Suprapubic skin (tissue), 4 donors: ENCODE data around the gene ATP23. TPM values are rescaled to one million over a fixed set of nuclear protein-coding genes. Genes with fewer than 3 reads are reported as not detected.

Source experiments
- DNase-seq, 2 donors: peaks; one replicate each; pipeline ENCODE4 v3.0.0-alpha.2; 2019; ENCODE audit warnings: low spot score in 2 of 2
- H3K27ac ChIP-seq: fragments of 200-600 bp; sonication (generic); one replicate; pipeline ENCODE4 v1.5.1; 2019
- H3K27me3 ChIP-seq: fragments of 200-600 bp; sonication (generic); one replicate; pipeline ENCODE4 v1.5.1; 2019
- H3K36me3 ChIP-seq: fragments of 200-600 bp; sonication (generic); one replicate; pipeline ENCODE4 v1.5.1; 2019
- H3K4me1 ChIP-seq: fragments of 200-600 bp; sonication (generic); one replicate; pipeline ENCODE4 v1.5.1; 2019
- H3K4me3 ChIP-seq: fragments of 200-600 bp; sonication (generic); one replicate; pipeline ENCODE4 v1.5.1; 2019; ENCODE audit warnings: mild to moderate bottlenecking
- H3K9me3 ChIP-seq: fragments of 200-600 bp; sonication (generic); one replicate; pipeline ENCODE4 v1.5.1; 2019
- EP300 ChIP-seq: sonication (generic); formaldehyde crosslinking; IDR thresholded peaks from one replicate; pipeline ENCODE4 v1.6.1; 2017; ENCODE audit warnings: antibody characterized with exemption
- POLR2A ChIP-seq, 2 donors: fragments of 450-650 bp; IDR thresholded peaks; one replicate each; pipeline ENCODE4 v1.6.1; 2017; ENCODE audit warnings: antibody characterized with exemption in 2 of 2, mild to moderate bottlenecking in 2 of 2, moderate library complexity in 2 of 2
- POLR2AphosphoS5 ChIP-seq, 3 donors: sonication (generic); formaldehyde crosslinking; IDR thresholded peaks; one replicate each; pipeline ENCODE4 v1.6.1; 2017; ENCODE audit warnings: antibody characterized with exemption in 3 of 3
- WGBS: methylation state at CpG from one replicate; pipeline ENCODE4 v1.1.5; 2018; 5-methylcytosine and 5-hydroxymethylcytosine counted together
- total RNA-seq, 4 donors: library from RNA; depleted of rRNA; stranded (reverse); fragments of >200 nt; gene quantifications; one replicate each; pipeline ENCODE4 v1.1.0, GENCODE V29; 2016
- TF ChIP-seq, protein P1 (sequence below), 2 donors: fragments of 200-600 bp in 1 of 2; fragments of 450-650 bp in 1 of 2; sonication (generic) in 1 of 2; IDR thresholded peaks; one replicate each; pipeline ENCODE4 v1.5.1; 2016 to 2019; ENCODE audit warnings: antibody characterized with exemption in 2 of 2, mild to moderate bottlenecking in 1 of 2, moderate library complexity in 1 of 2

The ATP23 gene
- total RNA-seq, 4 donors from 2014 or later, result 4.4 to 12.0 (median 7.5) TPM

DNA sequence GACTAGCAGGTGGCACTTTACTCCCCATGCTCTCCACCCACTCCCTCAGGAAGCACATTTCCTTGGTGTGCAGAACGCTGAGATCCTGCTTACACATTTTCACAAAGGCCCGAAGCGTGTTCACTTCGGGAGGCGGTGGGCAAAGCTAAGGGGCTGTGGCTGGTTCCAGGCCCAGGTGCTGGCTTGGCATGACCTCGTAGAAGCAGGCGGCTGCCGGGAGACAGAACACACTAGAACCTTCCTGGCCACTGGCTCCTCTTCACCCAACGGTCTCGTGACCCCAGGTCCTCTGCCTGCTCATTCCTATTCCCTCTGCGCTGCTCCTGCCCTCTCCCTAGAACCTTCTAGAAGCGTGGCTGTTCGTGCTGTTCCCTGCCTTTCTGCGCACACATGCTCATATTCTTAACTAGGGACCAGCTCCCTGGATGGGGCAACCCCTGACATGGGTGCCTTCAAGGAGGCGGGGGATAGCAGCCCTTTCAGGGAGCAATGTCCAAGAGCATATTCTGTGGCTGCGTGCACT, 43.3 kb downstream of the ATP23 start:
- Histone ChIP-seq H3K4me3 (no peak overlapping the region), H3K4me1 (peaks cover 6% of the 10 kb centered on the region), H3K9me3 (no peaks in the 10 kb centered on the region), H3K36me3 (no peaks in the 10 kb centered on the region), H3K27me3 (no peaks in the 10 kb centered on the region), H3K27ac (no peak overlapping the region)
- 93% methylated on average over 16 of the region's 16 CpGs for WGBS
- TF ChIP-seq POLR2A (IDR thresholded peaks at IDR 0.05), result no peak
- no peak for TF ChIP-seq EP300
- TF ChIP-seq POLR2AphosphoS5 (IDR thresholded peaks at IDR 0.05), result no peak
- TF ChIP-seq, protein P1, sequence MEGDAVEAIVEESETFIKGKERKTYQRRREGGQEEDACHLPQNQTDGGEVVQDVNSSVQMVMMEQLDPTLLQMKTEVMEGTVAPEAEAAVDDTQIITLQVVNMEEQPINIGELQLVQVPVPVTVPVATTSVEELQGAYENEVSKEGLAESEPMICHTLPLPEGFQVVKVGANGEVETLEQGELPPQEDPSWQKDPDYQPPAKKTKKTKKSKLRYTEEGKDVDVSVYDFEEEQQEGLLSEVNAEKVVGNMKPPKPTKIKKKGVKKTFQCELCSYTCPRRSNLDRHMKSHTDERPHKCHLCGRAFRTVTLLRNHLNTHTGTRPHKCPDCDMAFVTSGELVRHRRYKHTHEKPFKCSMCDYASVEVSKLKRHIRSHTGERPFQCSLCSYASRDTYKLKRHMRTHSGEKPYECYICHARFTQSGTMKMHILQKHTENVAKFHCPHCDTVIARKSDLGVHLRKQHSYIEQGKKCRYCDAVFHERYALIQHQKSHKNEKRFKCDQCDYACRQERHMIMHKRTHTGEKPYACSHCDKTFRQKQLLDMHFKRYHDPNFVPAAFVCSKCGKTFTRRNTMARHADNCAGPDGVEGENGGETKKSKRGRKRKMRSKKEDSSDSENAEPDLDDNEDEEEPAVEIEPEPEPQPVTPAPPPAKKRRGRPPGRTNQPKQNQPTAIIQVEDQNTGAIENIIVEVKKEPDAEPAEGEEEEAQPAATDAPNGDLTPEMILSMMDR (IDR thresholded peaks at IDR 0.05), result no peak
- no peak for DNase-seq

DNA sequence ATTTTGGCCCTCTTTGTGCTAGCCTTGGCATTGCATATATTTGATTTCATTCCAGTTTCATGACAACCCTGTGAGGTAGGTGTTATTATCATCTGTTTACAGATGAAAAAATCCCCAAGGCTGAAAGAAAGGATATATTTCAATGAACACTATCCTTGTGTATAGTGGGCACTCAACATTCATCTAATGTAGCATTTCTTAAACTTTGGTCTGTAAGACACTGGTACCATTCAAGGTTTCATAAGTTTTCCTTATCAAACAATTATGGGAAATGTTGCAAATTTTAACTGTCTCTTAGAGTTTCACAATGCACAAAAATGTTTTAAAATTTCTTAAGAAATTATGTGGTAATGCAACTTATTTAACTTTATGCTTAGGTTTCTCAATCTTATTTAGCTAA, 44.3 kb downstream of the ATP23 start:
- Histone ChIP-seq H3K36me3 (no peaks in the 10 kb centered on the region), H3K9me3 (no peaks in the 10 kb centered on the region)

DNA sequence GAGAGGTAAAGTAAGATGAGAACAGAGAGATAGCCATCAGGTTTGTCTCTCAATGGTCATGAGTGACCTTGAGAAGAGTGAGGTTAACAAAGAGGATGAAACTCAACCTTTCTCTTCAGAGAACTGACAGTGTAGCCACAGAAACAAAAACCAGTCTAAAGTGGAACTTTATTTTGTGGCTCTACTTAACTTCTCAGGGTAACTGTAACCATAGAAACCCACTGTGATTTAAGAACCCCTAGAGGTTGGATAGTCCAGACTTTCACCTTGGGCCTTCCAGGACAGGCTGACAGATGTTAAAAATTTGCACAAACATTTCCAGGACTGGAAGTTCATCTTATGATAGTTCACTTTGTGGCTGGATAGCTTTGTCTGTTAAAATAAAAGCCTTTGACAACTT, 48.5 kb downstream of the ATP23 start:
- Histone ChIP-seq H3K27me3 (no peaks in the 10 kb centered on the region), H3K36me3 (no peaks in the 10 kb centered on the region), H3K27ac (no peak overlapping the region), H3K4me3 (no peak overlapping the region), H3K4me1 (no peaks in the 10 kb centered on the region), H3K9me3 (no peaks in the 10 kb centered on the region)
- DNase-seq, result no peak
- no peak for TF ChIP-seq EP300
- TF ChIP-seq POLR2AphosphoS5 (IDR thresholded peaks at IDR 0.05), result no peak
- TF ChIP-seq, protein P1 (IDR thresholded peaks at IDR 0.05), result no peak
- TF ChIP-seq POLR2A (IDR thresholded peaks at IDR 0.05), result no peak

More for the DNA sequence above, 44.3 kb downstream of the ATP23 start:
- Histone ChIP-seq H3K4me1 (peaks cover 6% of the 10 kb centered on the region), H3K4me3 (no peak overlapping the region), H3K27ac (no peak overlapping the region), H3K27me3 (no peaks in the 10 kb centered on the region)
- TF ChIP-seq POLR2A (IDR thresholded peaks at IDR 0.05), result no peak
- TF ChIP-seq EP300, result no peak
- TF ChIP-seq, protein P1 (IDR thresholded peaks at IDR 0.05), result no peak
- TF ChIP-seq POLR2AphosphoS5 (IDR thresholded peaks at IDR 0.05), result no peak
- DNase-seq, result no peak

DNA sequence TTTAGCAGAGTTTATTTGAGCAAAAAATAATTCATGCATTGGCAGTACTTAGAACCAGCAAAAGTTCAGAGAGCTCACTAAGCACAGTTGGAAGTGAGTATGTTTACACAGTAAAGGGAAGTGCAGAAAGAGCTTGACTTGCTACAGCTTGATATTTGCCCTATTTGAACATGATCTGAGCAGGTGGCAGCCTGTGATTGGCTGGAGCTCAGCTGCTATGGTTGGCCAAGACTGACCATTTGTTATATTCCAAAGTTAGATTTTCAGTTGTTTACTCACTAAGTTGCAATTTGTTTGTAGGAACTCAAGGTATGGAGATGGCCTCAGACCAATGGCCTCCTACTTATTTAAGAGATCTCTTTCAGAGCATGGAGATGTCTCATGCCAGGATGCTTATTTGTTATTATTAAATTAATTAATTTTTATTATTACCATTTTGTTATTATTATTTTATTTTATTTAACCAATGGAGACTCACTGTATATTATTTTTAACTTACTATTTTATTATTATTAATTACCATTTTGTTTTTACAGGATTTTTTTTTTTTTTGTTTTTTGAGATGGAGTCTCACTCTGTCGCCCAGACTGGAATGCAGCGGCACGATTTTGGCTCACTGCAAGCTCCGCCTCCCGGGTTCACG, 49.0 kb downstream of the ATP23 start:
- Histone ChIP-seq H3K36me3 (no peaks in the 10 kb centered on the region), H3K4me3 (no peak overlapping the region), H3K4me1 (no peaks in the 10 kb centered on the region), H3K27me3 (no peaks in the 10 kb centered on the region), H3K27ac (no peak overlapping the region), H3K9me3 (peaks cover 1% of the 10 kb centered on the region)
- TF ChIP-seq EP300 (no peak), POLR2AphosphoS5 (IDR thresholded peaks at IDR 0.05) (no peak), POLR2A (IDR thresholded peaks at IDR 0.05) (no peak)
- TF ChIP-seq, protein P1 (IDR thresholded peaks at IDR 0.05), result no peak
- WGBS, result 97% methylated on average over 6 of the region's 6 CpGs
- no peak for DNase-seq

DNA sequence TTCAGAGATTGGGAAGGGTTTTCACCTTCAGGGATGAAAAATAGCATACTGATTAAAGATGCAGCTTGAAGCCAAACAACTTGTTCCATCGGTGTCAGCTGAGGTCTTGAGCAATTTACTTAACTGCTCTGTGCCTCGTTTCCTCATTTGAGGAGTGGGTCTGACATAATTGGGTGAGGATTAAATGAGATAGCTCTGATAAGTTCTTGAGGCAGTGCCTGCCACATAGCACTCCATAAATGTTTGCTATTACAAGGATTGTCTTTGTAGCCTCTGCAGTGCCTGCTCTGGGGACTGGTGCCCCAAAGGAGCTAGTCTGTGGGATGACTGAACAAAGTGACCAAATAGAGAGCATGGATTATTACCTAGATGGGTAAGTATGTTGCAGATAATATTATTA, 50.6 kb downstream of the ATP23 start:
- Histone ChIP-seq H3K4me1 (no peaks in the 10 kb centered on the region), H3K36me3 (no peaks in the 10 kb centered on the region), H3K27ac (no peak overlapping the region), H3K4me3 (no peak overlapping the region), H3K9me3 (peaks cover 15% of the 10 kb centered on the region), H3K27me3 (no peaks in the 10 kb centered on the region)
- no peak for DNase-seq
- 57% methylated on average over 2 of the region's 2 CpGs for WGBS
- no peak for TF ChIP-seq POLR2AphosphoS5 (IDR thresholded peaks at IDR 0.05)
- TF ChIP-seq, protein P1 (IDR thresholded peaks at IDR 0.05), result no peak
